Upper lobe of right lung (tissue), 1 donor: ENCODE results near the gene GUK1. TPM values are rescaled to one million over a fixed set of nuclear protein-coding genes. Genes with fewer than 3 reads are reported as not detected.

Source experiments
- ATAC-seq: fragments of 200-7000 bp; cut with Tn5 transposase; one replicate; pipeline ENCODE4 v1.9.1; 2020; ENCODE audit warnings: mild to moderate bottlenecking, moderate library complexity
- DNase-seq: peaks from one replicate; pipeline ENCODE4 v3.0.0-alpha.2; 2020
- H3K27ac ChIP-seq: fragments of 200-600 bp; one replicate; pipeline ENCODE4 v1.8.0; 2022
- H3K27me3 ChIP-seq: fragments of 200-600 bp; one replicate; pipeline ENCODE4 v1.8.0; 2022; ENCODE audit warnings: mild to moderate bottlenecking
- H3K36me3 ChIP-seq: fragments of 200-600 bp; one replicate; pipeline ENCODE4 v1.8.0; 2022
- H3K4me1 ChIP-seq: fragments of 200-600 bp; one replicate; pipeline ENCODE4 v1.8.0; 2022
- H3K4me3 ChIP-seq: fragments of 200-600 bp; one replicate; pipeline ENCODE4 v1.8.0; 2022; ENCODE audit warnings: mild to moderate bottlenecking
- H3K9me3 ChIP-seq: fragments of 200-600 bp; one replicate; pipeline ENCODE4 v1.8.0; 2022
- CTCF ChIP-seq: fragments of 200-600 bp; IDR thresholded peaks from one replicate; pipeline ENCODE4 v1.8.0; 2022; ENCODE audit warnings: antibody characterized with exemption
- intact Hi-C: fragments of 100-400 bp; cut with DNase I; formaldehyde crosslinking; loops from one replicate; pipeline ENCODE4 v1.11.0; 2022
- total RNA-seq: library from RNA; stranded (reverse); fragmentation: NEBNext Ultra II Directional; extraction: Animal tissue kit (Norgen Biotek cat#: 25700); gene quantifications from one replicate; pipeline ENCODE4 v1.2.1, GENCODE V29; 2021
- donor health status: DM: no; HTN: yes; CAD: no; lungs with severe emphysema.

The GUK1 gene
- total RNA-seq, 1 donor from 2014 or later = 203 TPM

- peak; percentile 66 for DNase-seq
- TF ChIP-seq CTCF = no peak
- peak; percentile 39 for ATAC-seq
- intact Hi-C loops = no loop called here
- H3K9me3 ChIP-seq = no peaks in the 10 kb centered on the region
- H3K4me3 ChIP-seq = no peak overlapping the region
- H3K27me3 ChIP-seq = no peaks in the 10 kb centered on the region
- no peak overlapping the region for H3K27ac ChIP-seq
- H3K4me1 ChIP-seq = peaks cover 21% of the 10 kb centered on the region
- no peaks in the 10 kb centered on the region for H3K36me3 ChIP-seq
Measured at GRCh38 chr1:228154670-228155571, 14.8 kb downstream of the GUK1 start.

- no peak overlapping the region for H3K4me3 ChIP-seq
- no peak for TF ChIP-seq CTCF
- H3K27ac ChIP-seq = no peak overlapping the region
- no peaks in the 10 kb centered on the region for H3K36me3 ChIP-seq
- intact Hi-C loops = no loop called here
- ATAC-seq (no peak), DNase-seq (peak; percentile 55)
- H3K4me1 ChIP-seq = peaks cover 13% of the 10 kb centered on the region
- H3K9me3 ChIP-seq = no peaks in the 10 kb centered on the region
- no peaks in the 10 kb centered on the region for H3K27me3 ChIP-seq
Measured at GRCh38 chr1:228155596-228156514, 15.8 kb downstream of the GUK1 start.

GRCh38 chr1:228156515-228156881, 16.4 kb downstream of the GUK1 start:
- intact Hi-C loops = no loop called here
- no peak overlapping the region for H3K27ac ChIP-seq
- ATAC-seq = no peak

GRCh38 chr1:228156941-228157728, 17.1 kb downstream of the GUK1 start:
- Histone ChIP-seq H3K36me3 (no peaks in the 10 kb centered on the region), H3K9me3 (no peaks in the 10 kb centered on the region), H3K4me1 (peaks cover 6% of the 10 kb centered on the region), H3K27ac (no peak overlapping the region), H3K27me3 (no peaks in the 10 kb centered on the region), H3K4me3 (no peak overlapping the region)
- DNase-seq (peak; percentile 42), ATAC-seq (no peak)
- intact Hi-C loops = no loop called here
- no peak for TF ChIP-seq CTCF

More at GRCh38 chr1:228156515-228156881, 16.4 kb downstream of the GUK1 start:
- peak; percentile 54 for DNase-seq
- no peaks in the 10 kb centered on the region for H3K9me3 ChIP-seq
- no peak for TF ChIP-seq CTCF
- H3K4me1 ChIP-seq = peaks cover 6% of the 10 kb centered on the region
- no peak overlapping the region for H3K4me3 ChIP-seq
- H3K27me3 ChIP-seq = no peaks in the 10 kb centered on the region
- H3K36me3 ChIP-seq = no peaks in the 10 kb centered on the region

GRCh38 chr1:228157729-228158126, 17.6 kb downstream of the GUK1 start:
- ATAC-seq = no peak
- Histone ChIP-seq H3K36me3 (no peaks in the 10 kb centered on the region), H3K4me3 (no peak overlapping the region), H3K4me1 (peaks cover 12% of the 10 kb centered on the region), H3K27me3 (no peaks in the 10 kb centered on the region), H3K27ac (no peak overlapping the region), H3K9me3 (no peaks in the 10 kb centered on the region)
- peak; percentile 53 for DNase-seq
- intact Hi-C loops = no loop called here
- TF ChIP-seq CTCF = no peak
